Measurements from ENCODE around the gene REX1BD.

DNA sequence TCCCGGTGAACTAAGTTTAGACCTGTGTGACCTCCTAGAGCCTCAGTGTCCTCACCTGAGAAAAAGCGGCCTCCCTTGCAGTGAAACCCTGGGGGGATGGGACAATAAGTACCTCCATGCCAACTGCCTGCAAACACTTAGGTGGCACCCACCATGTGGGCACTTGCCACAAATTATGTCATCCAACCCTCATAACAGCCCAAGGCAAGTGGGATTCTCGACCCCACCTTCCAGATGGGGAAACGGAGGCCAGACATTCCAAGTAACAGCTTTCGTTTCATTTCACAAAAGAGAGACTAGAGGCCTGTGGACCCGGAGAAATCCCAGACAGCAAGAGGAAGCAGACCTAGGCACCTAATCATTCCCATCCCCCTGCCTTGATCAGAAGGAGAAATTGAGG lies 6.9 kb downstream of the REX1BD start:
- TF ChIP-seq, protein P1, sequence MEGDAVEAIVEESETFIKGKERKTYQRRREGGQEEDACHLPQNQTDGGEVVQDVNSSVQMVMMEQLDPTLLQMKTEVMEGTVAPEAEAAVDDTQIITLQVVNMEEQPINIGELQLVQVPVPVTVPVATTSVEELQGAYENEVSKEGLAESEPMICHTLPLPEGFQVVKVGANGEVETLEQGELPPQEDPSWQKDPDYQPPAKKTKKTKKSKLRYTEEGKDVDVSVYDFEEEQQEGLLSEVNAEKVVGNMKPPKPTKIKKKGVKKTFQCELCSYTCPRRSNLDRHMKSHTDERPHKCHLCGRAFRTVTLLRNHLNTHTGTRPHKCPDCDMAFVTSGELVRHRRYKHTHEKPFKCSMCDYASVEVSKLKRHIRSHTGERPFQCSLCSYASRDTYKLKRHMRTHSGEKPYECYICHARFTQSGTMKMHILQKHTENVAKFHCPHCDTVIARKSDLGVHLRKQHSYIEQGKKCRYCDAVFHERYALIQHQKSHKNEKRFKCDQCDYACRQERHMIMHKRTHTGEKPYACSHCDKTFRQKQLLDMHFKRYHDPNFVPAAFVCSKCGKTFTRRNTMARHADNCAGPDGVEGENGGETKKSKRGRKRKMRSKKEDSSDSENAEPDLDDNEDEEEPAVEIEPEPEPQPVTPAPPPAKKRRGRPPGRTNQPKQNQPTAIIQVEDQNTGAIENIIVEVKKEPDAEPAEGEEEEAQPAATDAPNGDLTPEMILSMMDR (IDR thresholded peaks at IDR 0.05; ENCODE audit: low read depth, low read length) = no peak
- no peak for TF ChIP-seq POLR2A (IDR thresholded peaks at IDR 0.05; ENCODE audit: extremely low read depth, insufficient read length)
